Breast epithelium (tissue), 3 donors: Measurements from ENCODE around the gene TACO1.

ENCODE experiments used
- POLR2A ChIP-seq: fragments of 450-650 bp; IDR thresholded peaks from one replicate; pipeline ENCODE4 v1.6.1; 2016; ENCODE audit warnings: antibody characterized with exemption, mild to moderate bottlenecking, moderate library complexity
- POLR2AphosphoS5 ChIP-seq, 3 donors: sonication (generic); formaldehyde crosslinking; IDR thresholded peaks; one replicate each; pipeline ENCODE4 v1.6.1; 2017; ENCODE audit warnings: antibody characterized with exemption in 3 of 3
- TF ChIP-seq, protein P1 (sequence below), 3 donors: fragments of 450-650 bp; IDR thresholded peaks; one replicate each; pipeline ENCODE4 v1.5.1; 2016 to 2017; ENCODE audit warnings: antibody characterized with exemption in 3 of 3, mild to moderate bottlenecking in 3 of 3, moderate library complexity in 3 of 3

DNA sequence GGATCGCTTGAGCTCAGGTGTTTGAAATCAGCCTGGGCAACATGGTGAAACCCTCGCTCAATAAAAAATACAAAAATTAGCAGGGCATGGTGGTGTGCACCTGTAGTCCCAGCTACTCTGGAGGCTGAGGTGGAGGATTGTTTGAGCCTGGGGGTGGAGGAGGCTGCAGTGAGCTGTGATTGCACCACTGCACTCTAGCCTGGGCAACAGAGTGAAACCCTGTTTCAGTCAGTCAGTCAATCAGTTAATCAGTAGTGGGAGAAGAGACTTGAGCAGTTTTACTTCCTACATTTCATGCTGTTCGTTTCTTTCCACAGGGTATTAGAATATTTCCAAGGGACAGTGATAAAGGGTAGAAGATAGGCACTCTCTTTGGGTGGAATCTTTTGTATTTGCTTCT, 30.4 kb downstream of the TACO1 start:
- TF ChIP-seq, protein P1, sequence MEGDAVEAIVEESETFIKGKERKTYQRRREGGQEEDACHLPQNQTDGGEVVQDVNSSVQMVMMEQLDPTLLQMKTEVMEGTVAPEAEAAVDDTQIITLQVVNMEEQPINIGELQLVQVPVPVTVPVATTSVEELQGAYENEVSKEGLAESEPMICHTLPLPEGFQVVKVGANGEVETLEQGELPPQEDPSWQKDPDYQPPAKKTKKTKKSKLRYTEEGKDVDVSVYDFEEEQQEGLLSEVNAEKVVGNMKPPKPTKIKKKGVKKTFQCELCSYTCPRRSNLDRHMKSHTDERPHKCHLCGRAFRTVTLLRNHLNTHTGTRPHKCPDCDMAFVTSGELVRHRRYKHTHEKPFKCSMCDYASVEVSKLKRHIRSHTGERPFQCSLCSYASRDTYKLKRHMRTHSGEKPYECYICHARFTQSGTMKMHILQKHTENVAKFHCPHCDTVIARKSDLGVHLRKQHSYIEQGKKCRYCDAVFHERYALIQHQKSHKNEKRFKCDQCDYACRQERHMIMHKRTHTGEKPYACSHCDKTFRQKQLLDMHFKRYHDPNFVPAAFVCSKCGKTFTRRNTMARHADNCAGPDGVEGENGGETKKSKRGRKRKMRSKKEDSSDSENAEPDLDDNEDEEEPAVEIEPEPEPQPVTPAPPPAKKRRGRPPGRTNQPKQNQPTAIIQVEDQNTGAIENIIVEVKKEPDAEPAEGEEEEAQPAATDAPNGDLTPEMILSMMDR (IDR thresholded peaks at IDR 0.05), result no peak
- TF ChIP-seq POLR2A, result no peak
- TF ChIP-seq POLR2AphosphoS5 (IDR thresholded peaks at IDR 0.05), result no peak
